DND-41 (cell line): ENCODE data around the gene HOXA2.

Experiments
- CTCF ChIP-seq: IDR thresholded peaks from 2 replicates; pipeline ENCODE4 v1.5.1; 2012; ENCODE audit warnings: borderline replicate concordance, low read length, moderate library complexity, mild to moderate bottlenecking; ENCODE audit not compliant: poor library complexity, severe bottlenecking; ENCODE audit errors: extremely low read depth
- EZH2 ChIP-seq: IDR thresholded peaks from 3 replicates; pipeline ENCODE4 v1.6.1; 2012; ENCODE audit warnings: borderline replicate concordance, low read depth, mild to moderate bottlenecking, moderate library complexity, low read length, inconsistent platforms; ENCODE audit not compliant: severe bottlenecking

DNA sequence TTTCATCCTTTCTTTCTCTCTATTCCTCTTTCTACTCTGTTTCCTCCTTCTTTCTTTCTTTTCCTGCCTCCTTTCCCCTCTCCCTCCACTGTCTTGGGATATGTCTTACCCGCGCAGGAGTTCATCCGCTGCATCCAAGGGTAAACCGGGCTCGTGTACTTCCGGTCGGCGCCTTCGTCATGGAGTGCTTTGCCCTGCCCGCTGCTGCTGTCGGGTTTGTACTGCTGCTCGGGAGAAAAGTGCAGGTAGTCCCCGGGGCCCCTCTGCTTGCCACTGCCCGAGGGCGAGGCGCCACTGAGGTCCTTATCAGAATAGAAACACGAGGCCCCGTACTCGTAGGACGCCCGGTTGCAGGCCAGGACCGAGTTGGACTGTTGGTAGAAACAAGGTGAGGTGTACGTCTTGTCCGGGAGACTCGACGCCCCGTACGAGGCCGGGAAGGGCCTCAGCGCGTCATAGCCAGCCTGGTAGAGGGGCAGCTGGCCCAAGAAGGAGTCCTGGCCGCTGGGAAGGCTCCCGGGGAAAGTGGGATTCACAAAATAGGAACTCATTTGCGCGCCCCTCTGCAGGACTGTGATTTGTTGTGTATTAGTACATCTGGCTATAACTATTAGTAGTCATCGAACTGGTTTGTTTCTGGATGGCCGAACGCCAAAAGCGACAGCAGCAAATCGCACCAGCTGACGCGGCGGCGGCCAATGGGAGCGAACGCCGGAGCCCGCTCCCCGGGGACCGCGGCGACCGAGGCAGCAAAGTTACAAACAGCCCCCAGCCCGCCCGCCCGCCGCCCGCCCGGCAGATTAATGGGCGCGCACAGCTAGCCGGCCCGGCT is 44.9 kb upstream of the HOXA2 start, which contains the start of gene HOXA6:
- TF ChIP-seq CTCF = no peak
- TF ChIP-seq EZH2 = no peak
